Activated CD4-positive, alpha-beta T cell treated with anti-CD3 and anti-CD28 coated beads, Interleukin-2, amount 10 ng/mL, durations not matched to agents 7 days and 5 days (primary cell): ENCODE data around the gene GYS2. TPM values are rescaled to one million over a fixed set of nuclear protein-coding genes. Genes with fewer than 3 reads are reported as not detected.

Experiments used
- CTCF ChIA-PET: fragments of 350-600 bp; sonication (Branson Sonifier 250); formaldehyde crosslinking; loops from one replicate; lab custom pipeline; 2021; ENCODE audit warnings: antibody characterized with exemption; lab: Charles Lee
- POLR2A ChIA-PET: fragments of 350-600 bp; sonication (Branson Sonifier 250); formaldehyde crosslinking; loops from one replicate; lab custom pipeline; 2021; ENCODE audit warnings: antibody characterized with exemption; lab: Charles Lee
- DNase-seq: peaks from one replicate; pipeline ENCODE4 v3.0.0-alpha.2; 2020
- H3K27ac Mint-ChIP-seq: one replicate; pipeline ENCODE4 v1.8.0; 2021; ENCODE audit warnings: mild to moderate bottlenecking, moderate library complexity, mixed read lengths
- H3K27me3 Mint-ChIP-seq: one replicate; pipeline ENCODE4 v1.8.0; 2021; ENCODE audit warnings: mixed read lengths
- H3K36me3 Mint-ChIP-seq: one replicate; pipeline ENCODE4 v1.8.0; 2021; ENCODE audit warnings: low read depth, mixed read lengths
- H3K4me1 Mint-ChIP-seq: one replicate; pipeline ENCODE4 v1.8.0; 2021; ENCODE audit warnings: mixed read lengths
- H3K4me3 Mint-ChIP-seq: one replicate; pipeline ENCODE4 v1.8.0; 2021; ENCODE audit warnings: mild to moderate bottlenecking, moderate library complexity, mixed read lengths
- H3K9me3 Mint-ChIP-seq: one replicate; pipeline ENCODE4 v1.8.0; 2021; ENCODE audit warnings: mixed read lengths
- total RNA-seq, 2 experiments: library from RNA; stranded (reverse); gene quantifications; one replicate each; pipeline ENCODE4 v1.2.3, GENCODE V29; 2021

GYS2 gene
- total RNA-seq, 2 experiments from 2014 or later = not detected

DNA sequence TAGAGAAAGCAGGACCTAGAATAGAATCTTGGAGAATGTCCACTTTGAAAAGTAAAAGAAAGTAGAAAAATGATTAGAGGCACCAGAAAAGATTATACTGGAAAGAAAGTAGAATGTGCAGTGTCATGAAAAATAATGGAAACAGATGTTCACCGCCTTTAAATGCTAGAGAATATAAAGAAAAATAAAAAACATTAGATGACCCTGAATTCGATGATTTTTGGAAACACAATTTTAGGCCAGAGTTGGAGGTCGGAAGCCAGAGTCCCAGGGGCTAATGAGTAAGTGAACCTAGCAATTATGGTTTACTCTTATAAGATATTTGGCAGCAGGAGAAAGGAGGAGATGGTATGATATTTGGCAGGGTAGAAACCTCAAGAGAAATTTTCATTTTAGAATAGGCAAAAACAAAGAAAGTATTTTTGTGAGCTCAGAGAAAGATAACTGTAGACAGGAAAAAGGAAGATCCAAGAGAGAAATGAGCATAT, 37.7 kb downstream of the GYS2 start:
- Mint-ChIP-seq H3K4me1 (no peaks in the 10 kb centered on the region), H3K27ac (no peak overlapping the region), H3K9me3 (no peaks in the 10 kb centered on the region), H3K27me3 (peaks cover 1% of the 10 kb centered on the region), H3K4me3 (no peak overlapping the region), H3K36me3 (no peaks in the 10 kb centered on the region)
- ChIA-PET POLR2A (no interaction called here), CTCF (no interaction called here)
- DNase-seq = no peak

DNA sequence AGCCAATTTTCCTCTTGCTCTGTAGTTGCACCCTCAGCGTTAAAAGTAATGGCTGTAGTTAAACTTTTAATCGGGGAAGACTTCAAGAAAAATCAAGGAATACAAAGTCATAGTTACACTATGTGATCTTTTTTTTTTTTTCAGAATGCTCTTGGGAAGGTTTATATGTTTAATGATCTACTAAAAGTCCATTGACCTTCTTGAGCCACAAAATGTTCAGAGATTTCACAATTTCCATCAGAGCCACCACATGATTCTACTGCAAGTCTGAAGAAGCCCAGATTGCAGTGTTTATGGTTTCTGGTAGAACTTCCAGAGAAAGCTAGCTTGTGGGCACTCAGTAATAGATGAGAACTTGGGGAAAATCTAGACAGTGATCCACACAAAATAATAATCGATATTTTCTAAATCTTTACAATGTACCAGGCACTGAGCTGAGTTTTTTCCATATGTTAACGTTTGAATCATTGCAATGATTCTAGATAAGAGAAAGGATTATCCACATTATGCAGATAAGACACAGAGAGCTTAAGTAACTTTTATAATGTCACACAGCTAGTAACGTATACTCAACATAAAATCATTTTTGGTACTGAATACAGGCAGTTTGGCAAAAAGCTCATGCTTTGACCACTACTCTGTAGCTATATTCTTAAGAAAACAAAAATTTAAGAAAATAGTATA, 38.3 kb downstream of the GYS2 start:
- no peak overlapping the region for H3K4me3 Mint-ChIP-seq
- H3K4me1 Mint-ChIP-seq = no peaks in the 10 kb centered on the region
- ChIA-PET CTCF (no interaction called here), POLR2A (no interaction called here)
- H3K36me3 Mint-ChIP-seq = no peaks in the 10 kb centered on the region
- no peak overlapping the region for H3K27ac Mint-ChIP-seq
- peaks cover 1% of the 10 kb centered on the region for H3K27me3 Mint-ChIP-seq
- H3K9me3 Mint-ChIP-seq = no peaks in the 10 kb centered on the region
- no peak for DNase-seq

DNA sequence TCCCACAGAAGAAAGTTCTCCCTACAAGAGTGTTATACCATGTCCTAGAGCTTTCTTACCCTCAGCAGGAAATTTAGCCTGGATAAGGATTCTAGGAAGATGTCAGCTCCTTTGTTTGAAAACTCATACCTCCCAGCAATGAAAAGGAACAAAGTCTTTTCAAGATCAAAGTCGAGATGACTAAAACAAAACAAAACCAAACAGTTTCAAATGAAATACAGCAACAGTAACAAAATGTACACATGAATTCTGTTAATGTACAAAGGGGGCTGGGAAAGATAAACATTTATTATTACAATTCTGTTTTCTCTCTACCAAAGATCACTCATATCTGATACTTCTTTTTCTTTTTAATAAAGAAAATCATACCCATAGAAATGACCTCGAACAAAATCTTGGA, 41.8 kb downstream of the GYS2 start:
- Mint-ChIP-seq H3K4me1 (peaks cover 5% of the 10 kb centered on the region), H3K27me3 (peaks cover 1% of the 10 kb centered on the region), H3K27ac (no peak overlapping the region), H3K9me3 (no peaks in the 10 kb centered on the region), H3K36me3 (no peaks in the 10 kb centered on the region), H3K4me3 (no peak overlapping the region)
- no peak for DNase-seq
- CTCF ChIA-PET = no interaction called here
- POLR2A ChIA-PET = no interaction called here

DNA sequence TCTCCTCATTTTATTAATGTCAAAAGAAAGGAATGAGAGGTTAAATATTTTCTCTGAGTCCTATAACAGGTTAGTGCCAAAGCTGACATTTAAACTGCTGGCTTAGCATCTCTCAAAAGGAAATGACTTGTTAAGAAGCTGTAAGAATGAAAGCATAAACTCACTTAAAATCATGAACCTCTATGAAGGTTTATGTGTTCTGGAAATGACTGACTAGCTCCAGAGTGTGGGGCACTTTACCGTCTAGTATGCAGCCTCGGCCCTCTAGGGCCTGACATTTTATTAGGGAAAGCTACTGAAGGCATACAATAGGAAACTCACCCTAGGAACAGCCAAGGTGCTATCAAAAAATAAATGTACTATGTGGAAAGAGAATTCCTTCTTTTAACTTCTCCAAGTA, 43.5 kb downstream of the GYS2 start:
- no peaks in the 10 kb centered on the region for H3K36me3 Mint-ChIP-seq
- POLR2A ChIA-PET = interaction anchor here (0.6 kb wide), 1 partner anchor 9 kb away, joined by 4 read pairs; no protein-coding TSS in a partner anchor
- CTCF ChIA-PET = interaction anchor here (0.7 kb wide), 1 partner anchor 18 kb away, joined by 3 read pairs; no protein-coding TSS in a partner anchor
- DNase-seq = no peak
- no peak overlapping the region for H3K4me3 Mint-ChIP-seq
- no peaks in the 10 kb centered on the region for H3K27me3 Mint-ChIP-seq
- peaks cover 5% of the 10 kb centered on the region for H3K4me1 Mint-ChIP-seq
- no peak overlapping the region for H3K27ac Mint-ChIP-seq
- H3K9me3 Mint-ChIP-seq = no peaks in the 10 kb centered on the region

DNA sequence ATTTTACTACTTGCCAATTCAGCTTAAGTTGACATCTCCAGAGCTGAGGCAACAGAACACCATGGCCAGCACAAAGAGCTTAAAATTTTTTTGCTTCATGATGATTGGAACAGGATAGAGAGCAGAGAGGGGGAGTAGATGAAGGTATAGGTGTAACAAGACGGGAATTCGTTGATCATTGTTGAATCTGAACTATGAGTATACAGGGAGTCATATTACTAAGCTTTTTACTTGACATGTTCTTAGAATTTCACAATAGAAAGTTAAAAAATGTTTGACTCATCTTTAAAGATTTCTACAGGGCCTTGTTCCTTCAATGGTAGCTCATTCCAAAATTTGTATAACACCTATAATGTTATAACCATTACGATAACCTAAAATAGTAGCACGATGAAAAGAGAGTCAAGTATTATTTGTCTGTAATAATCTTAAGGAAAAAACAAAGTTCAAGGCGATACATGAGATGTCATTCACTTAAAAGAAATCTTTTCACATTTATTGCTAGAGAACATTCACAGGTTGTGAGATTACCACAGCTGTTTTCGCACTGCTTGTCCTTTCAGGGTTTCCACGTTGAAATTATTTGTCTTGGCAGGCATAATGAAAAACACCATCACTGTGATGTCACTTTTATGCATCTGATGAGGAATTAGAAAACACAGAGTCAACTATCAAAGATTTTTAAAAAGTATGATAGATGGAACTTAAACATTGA, 44.6 kb downstream of the GYS2 start:
- H3K4me1 Mint-ChIP-seq = peaks cover 5% of the 10 kb centered on the region
- H3K4me3 Mint-ChIP-seq = no peak overlapping the region
- H3K27me3 Mint-ChIP-seq = no peaks in the 10 kb centered on the region
- H3K9me3 Mint-ChIP-seq = no peaks in the 10 kb centered on the region
- no peaks in the 10 kb centered on the region for H3K36me3 Mint-ChIP-seq
- no peak for DNase-seq
- ChIA-PET CTCF (interaction anchor here (0.7 to 0.8 kb wide), 3 partner anchors 14 to 120 kb away, joined by 3 read pairs; no protein-coding TSS in a partner anchor), POLR2A (no interaction called here)
- no peak overlapping the region for H3K27ac Mint-ChIP-seq

DNA sequence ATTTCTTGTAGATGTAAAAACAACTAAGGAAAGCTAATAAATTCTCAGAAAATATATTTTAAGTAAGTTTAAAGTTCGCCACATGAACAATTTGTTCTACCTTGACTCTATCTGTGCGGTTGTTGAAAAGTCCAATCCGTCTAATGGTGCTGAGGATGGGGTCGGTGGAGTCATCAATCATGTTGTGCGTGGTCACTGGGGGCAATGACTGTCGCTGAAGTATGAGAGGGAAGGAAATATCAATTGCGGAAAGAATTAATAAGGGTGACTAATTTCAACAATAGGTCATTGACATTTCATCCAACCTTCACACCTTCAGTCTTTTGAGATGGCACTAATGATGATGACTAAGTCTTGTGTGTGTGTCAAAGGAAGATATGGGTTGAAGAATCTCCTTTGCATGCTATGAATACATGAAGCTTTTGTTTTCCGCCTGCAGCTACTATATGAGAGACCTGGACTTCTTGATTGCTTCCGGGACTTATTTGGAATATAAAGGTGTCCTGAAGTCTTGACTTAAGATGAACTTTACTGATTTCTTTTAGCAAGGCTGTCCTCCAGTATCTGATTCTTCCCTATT, 46.5 kb downstream of the GYS2 start:
- no peaks in the 10 kb centered on the region for H3K9me3 Mint-ChIP-seq

DNA sequence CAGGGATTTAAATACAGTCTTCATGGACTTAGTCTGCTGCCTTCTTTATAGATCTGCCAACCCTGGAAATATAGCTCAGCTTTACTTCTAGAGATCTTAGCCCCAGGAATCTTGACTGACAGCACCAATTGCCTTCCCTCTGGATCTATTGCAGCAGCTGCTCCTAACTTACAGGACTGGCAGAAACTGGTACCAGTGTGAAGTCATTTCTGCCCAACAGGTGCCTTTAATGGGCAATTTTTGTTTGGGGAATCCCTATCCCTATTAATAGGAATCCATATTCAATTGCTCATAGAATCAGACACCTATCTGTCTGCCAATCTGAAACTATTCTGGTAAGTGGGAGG, 51.3 kb downstream of the GYS2 start:
- CTCF ChIA-PET = no interaction called here
- H3K4me1 Mint-ChIP-seq = no peaks in the 10 kb centered on the region

More for the DNA sequence above, 46.5 kb downstream of the GYS2 start:
- CTCF ChIA-PET = no interaction called here
- H3K27me3 Mint-ChIP-seq = no peaks in the 10 kb centered on the region
- no peak for DNase-seq
- H3K36me3 Mint-ChIP-seq = no peaks in the 10 kb centered on the region
- H3K4me3 Mint-ChIP-seq = no peak overlapping the region
- no peak overlapping the region for H3K27ac Mint-ChIP-seq
- POLR2A ChIA-PET = no interaction called here
- peaks cover 5% of the 10 kb centered on the region for H3K4me1 Mint-ChIP-seq

DNA sequence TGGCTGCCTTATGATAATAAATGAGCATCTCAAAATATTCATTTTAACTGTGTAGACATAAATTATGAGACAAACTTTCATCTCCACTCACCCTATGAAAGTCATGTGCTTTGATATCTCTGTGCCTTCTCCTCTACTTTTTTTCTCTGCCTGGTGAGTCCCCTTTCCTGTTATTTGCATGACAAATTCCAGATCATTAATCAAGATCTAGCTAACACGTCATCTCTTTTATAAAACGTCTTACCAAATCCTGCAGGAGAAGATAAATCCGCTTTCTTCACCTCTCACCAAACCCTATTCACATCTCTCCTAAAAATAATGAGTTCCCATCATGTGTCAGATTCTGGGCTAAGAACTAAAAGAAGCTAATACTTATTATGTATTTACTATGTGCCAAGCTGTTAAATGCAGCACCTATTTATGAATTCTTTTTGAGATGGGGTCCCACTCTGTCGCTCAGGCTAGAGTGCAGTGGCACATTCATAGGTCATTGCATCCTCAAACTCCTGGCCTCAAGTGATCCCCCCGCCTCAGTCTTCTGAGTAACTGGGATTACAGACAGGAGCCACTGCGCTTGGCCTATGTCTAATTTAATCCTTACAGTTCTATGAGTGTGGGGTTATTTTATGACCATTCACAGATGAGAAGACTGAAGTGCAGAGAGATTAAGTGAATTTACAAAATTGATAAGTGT, 51.9 kb downstream of the GYS2 start:
- Mint-ChIP-seq H3K27ac (no peak overlapping the region), H3K27me3 (peaks cover 2% of the 10 kb centered on the region), H3K36me3 (no peaks in the 10 kb centered on the region), H3K4me3 (no peak overlapping the region), H3K9me3 (no peaks in the 10 kb centered on the region), H3K4me1 (no peaks in the 10 kb centered on the region)
- ChIA-PET POLR2A (no interaction called here), CTCF (no interaction called here)
- DNase-seq = no peak

More for the DNA sequence above, 51.3 kb downstream of the GYS2 start:
- DNase-seq = no peak
- no peaks in the 10 kb centered on the region for H3K9me3 Mint-ChIP-seq
- H3K4me3 Mint-ChIP-seq = no peak overlapping the region
- no peak overlapping the region for H3K27ac Mint-ChIP-seq
- H3K27me3 Mint-ChIP-seq = peaks cover 2% of the 10 kb centered on the region
- no peaks in the 10 kb centered on the region for H3K36me3 Mint-ChIP-seq
- POLR2A ChIA-PET = no interaction called here

DNA sequence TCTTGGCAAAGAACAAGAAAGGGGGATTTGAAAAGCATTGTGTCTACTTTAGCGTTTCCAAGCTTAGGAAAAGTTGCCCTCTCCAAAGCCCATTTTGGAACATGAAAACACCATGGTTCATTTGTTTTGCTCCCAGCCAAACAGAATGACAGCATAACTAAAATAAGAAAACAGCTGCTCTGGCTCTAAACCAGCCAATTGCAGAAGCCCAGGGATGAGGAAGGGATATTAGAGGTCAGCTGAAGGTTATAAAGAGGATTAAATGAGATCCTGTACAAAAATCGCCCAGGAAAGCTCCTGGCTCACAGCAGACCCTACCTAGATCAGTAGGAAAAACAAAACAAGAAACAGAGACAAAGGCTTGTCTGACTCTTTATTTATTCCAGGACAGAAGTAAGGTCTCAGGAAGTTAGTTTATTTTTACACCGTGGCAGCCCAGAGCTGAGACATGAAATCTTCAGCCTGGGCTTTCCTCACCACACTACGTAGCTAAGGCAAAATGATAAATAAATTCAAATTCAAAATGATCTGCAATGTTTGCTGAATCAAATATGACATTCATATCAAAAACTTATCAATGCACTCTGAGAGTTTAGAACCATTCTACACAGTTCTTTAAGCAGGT, 52.7 kb downstream of the GYS2 start:
- no peak overlapping the region for H3K27ac Mint-ChIP-seq
- H3K27me3 Mint-ChIP-seq = peaks cover 2% of the 10 kb centered on the region
- ChIA-PET CTCF (interaction anchor here (0.5 to 0.9 kb wide), 2 partner anchors 16 kb away, joined by 3 to 4 read pairs; no protein-coding TSS in a partner anchor), POLR2A (interaction anchor here (0.7 kb wide), 1 partner anchor 9 kb away, joined by 4 read pairs; no protein-coding TSS in a partner anchor)
- H3K4me3 Mint-ChIP-seq = no peak overlapping the region
- no peaks in the 10 kb centered on the region for H3K9me3 Mint-ChIP-seq
- no peak for DNase-seq
- H3K36me3 Mint-ChIP-seq = no peaks in the 10 kb centered on the region
- no peaks in the 10 kb centered on the region for H3K4me1 Mint-ChIP-seq

DNA sequence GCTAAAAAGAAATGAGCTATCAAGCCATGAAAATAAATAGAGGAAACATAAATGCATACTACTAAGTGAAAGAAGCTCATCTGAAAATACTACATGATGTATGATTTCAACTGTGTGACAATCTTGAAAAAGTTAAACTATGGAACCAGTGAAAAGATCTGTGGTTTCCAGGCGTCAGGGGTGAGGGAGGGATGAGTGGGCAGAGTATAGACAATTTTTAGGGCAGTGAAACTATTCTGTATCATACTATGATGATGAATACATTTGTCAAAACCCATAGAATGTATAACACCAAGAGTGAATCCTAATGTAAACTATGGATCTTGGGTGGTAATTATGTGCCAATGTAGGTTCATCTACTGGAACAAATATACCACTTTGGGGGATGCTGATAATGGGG, 57.2 kb downstream of the GYS2 start:
- H3K4me3 Mint-ChIP-seq = no peak overlapping the region
- peaks cover 4% of the 10 kb centered on the region for H3K27me3 Mint-ChIP-seq
- ChIA-PET POLR2A (no interaction called here), CTCF (interaction anchor here (1.1 kb wide), 1 partner anchor 105 kb away, joined by 3 read pairs; no protein-coding TSS in a partner anchor)
- DNase-seq = no peak
- H3K36me3 Mint-ChIP-seq = no peaks in the 10 kb centered on the region
- H3K27ac Mint-ChIP-seq = no peak overlapping the region
- no peaks in the 10 kb centered on the region for H3K9me3 Mint-ChIP-seq
- H3K4me1 Mint-ChIP-seq = no peaks in the 10 kb centered on the region

DNA sequence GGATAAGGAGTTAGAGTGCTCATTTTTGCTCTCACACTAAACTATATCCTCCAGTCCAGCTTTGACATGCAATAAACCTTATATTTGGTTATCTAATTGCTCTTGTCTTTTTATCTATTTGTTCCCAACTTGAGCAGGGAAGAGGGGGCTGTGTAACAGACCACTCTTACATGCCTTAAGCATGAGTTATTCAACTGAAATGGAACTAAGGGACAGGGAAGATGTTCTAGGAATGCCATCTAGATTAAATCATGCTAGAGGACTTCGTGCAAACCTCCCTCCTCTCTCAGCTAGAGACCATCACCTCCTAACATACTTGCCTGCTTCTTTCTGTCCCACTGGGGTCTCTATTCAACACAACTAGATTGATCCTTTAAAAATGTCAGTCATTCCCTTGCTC, 57.9 kb downstream of the GYS2 start:
- Mint-ChIP-seq H3K27ac (no peak overlapping the region), H3K36me3 (no peaks in the 10 kb centered on the region), H3K4me3 (no peak overlapping the region), H3K9me3 (no peaks in the 10 kb centered on the region), H3K27me3 (peaks cover 4% of the 10 kb centered on the region), H3K4me1 (no peaks in the 10 kb centered on the region)
- ChIA-PET CTCF (no interaction called here), POLR2A (no interaction called here)
- DNase-seq = no peak

DNA sequence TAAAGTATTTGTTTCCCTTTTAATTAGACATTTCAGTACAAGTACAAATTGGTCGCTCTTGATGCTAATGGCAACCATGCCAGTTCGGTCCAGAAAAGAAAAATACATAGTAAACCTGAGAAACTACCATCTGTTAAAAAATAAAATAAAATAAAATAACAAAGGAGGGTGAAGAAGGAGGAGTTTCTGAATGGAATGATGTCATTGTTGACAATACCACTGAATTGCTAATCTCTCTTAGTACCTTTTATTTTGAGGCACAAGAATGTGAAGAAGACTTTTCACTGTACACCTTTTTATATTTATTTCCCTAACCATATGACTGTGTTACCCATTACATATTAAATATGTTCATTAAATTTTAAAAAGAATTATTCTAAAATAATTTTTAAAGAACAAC, 59.1 kb downstream of the GYS2 start:
- Mint-ChIP-seq H3K27me3 (peaks cover 4% of the 10 kb centered on the region), H3K4me3 (no peak overlapping the region), H3K36me3 (no peaks in the 10 kb centered on the region), H3K27ac (no peak overlapping the region), H3K9me3 (no peaks in the 10 kb centered on the region), H3K4me1 (no peaks in the 10 kb centered on the region)
- CTCF ChIA-PET = no interaction called here
- POLR2A ChIA-PET = no interaction called here
- no peak for DNase-seq
